Aorta (tissue), 5 donors: ENCODE data around the gene INSL6. TPM values are rescaled to one million over a fixed set of nuclear protein-coding genes. Genes with fewer than 3 reads are reported as not detected.

ENCODE experiments used
- ATAC-seq: fragments of 200-7000 bp; cut with Tn5 transposase; one replicate; pipeline ENCODE4 v1.9.1; 2022; ENCODE audit warnings: moderate library complexity; ENCODE audit not compliant: low FRiP score
- DNase-seq, 2 donors: peaks; one replicate each; pipeline ENCODE4 v3.0.0-alpha.2; 2020
- H3K27ac ChIP-seq, 2 donors: one replicate each; pipeline ENCODE4 v1.5.1; 2013; ENCODE audit warnings: low read length in 2 of 2, mild to moderate bottlenecking in 2 of 2, moderate library complexity in 2 of 2, control low read depth in 1 of 2, inconsistent platforms in 1 of 2, low read depth in 1 of 2
- H3K27me3 ChIP-seq, 2 donors: one replicate each; pipeline ENCODE4 v1.6.1; 2013; ENCODE audit warnings: control low read depth in 1 of 2, low read length in 1 of 2, mild to moderate bottlenecking in 1 of 2, moderate library complexity in 1 of 2; ENCODE audit not compliant: insufficient read depth in 2 of 2, control insufficient read depth in 1 of 2
- H3K36me3 ChIP-seq, 2 donors: one replicate each; pipeline ENCODE4 v1.6.1; 2013; ENCODE audit warnings: control low read depth in 1 of 2, low read length in 1 of 2, mild to moderate bottlenecking in 1 of 2; ENCODE audit not compliant: insufficient read depth in 2 of 2, control insufficient read depth in 1 of 2
- H3K4me1 ChIP-seq, 2 donors: one replicate each; pipeline ENCODE4 v1.6.1; 2013; ENCODE audit warnings: low read length in 2 of 2, control low read depth in 1 of 2, mild to moderate bottlenecking in 1 of 2, moderate library complexity in 1 of 2; ENCODE audit not compliant: insufficient read depth in 2 of 2, control insufficient read depth in 1 of 2
- H3K4me3 ChIP-seq, 2 donors: one replicate each; pipeline ENCODE4 v1.5.1; 2013; ENCODE audit warnings: low read length in 2 of 2, control low read depth in 1 of 2, mild to moderate bottlenecking in 1 of 2
- H3K9me3 ChIP-seq: one replicate; pipeline ENCODE4 v1.6.1; 2013; ENCODE audit warnings: mild to moderate bottlenecking, low read length; ENCODE audit not compliant: control insufficient read depth
- WGBS, 2 donors: extraction: QIAGEN DNeasy Blood & Tissue Kit; methylation state at CpG; one replicate each; pipeline ENCODE4 v1.1.7; 2013; 5-methylcytosine and 5-hydroxymethylcytosine counted together
- intact Hi-C, 2 donors: fragments of 100-400 bp; cut with DNase I; formaldehyde crosslinking; loops; one replicate each; pipeline versions ENCODE4 v1.14.2 to v1.15.0; 2022
- long read RNA-seq, 2 donors: library from polyadenylated mRNA; unstranded; transcript quantifications; one replicate each; pipeline ENCODE4 v2.0.0, GENCODE V29; 2020 to 2021
- polyA plus RNA-seq, 2 donors: library from polyadenylated mRNA; stranded (reverse); fragments of 200-250 nt; gene quantifications; one replicate each; pipeline ENCODE4 v1.2.3, GENCODE V29; 2013
- total RNA-seq, 2 donors: library from RNA; stranded (reverse); fragmentation: NEBNext Ultra II Directional; extraction: Animal tissue kit (Norgen Biotek cat#: 25700); gene quantifications; one replicate each; pipeline ENCODE4 v1.2.1, GENCODE V29; 2021
- donor health status: healthy with polysubstance abuse.
- donor health status: Bipolar disorder and iron deficiency.
- donor health status: DM: no; HTN: no; CAD: no.
- donor health status: DM: no; HTN: no; CAD: no.
- donor health status: DM: yes; HTN: yes; CAD: no.

INSL6 gene, protein sequence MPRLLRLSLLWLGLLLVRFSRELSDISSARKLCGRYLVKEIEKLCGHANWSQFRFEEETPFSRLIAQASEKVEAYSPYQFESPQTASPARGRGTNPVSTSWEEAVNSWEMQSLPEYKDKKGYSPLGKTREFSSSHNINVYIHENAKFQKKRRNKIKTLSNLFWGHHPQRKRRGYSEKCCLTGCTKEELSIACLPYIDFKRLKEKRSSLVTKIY
- not detected for total RNA-seq
- not detected for polyA plus RNA-seq
- long read RNA-seq, donor 1, partial matches to known transcripts = 0 of 7 reads
- long read RNA-seq, donor 1, other reads (novel, unspliced or antisense) = 7 of 7 reads
- long read RNA-seq, donor 2, partial matches to known transcripts = 0 of 8 reads
- long read RNA-seq, donor 2, other reads (novel, unspliced or antisense) = 8 of 8 reads

DNA sequence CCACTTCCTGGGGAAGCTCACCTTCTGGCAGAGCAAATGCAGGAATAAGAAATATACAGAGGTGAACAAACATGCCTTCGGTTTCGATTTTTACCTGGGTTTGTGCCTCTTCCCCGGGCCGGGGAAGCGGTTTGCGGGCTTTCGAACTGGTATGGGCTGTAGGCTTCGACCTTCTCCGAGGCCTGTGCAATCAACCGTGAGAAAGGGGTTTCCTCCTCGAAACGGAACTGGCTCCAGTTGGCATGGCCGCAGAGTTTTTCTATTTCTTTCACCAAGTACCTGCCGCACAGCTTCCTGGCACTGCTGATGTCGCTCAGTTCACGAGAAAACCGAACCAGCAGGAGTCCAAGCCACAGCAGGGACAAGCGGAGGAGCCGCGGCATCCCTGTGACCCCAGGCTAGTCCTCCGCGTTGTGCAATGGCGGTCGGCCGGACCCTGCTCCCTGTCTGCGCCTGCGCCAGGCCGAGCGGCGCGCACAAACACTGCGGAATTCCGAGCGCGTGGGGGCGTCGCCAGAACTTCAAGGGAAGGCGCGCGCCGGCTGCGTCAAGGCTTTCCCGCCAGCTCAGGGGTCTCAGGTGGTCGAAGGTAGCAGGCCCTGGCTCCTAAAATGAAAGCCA is at the start of gene INSL6:
TSS of gene INSL6 (minus strand) at position 420 of the 621 bp plus-strand sequence. CDS start at position 383, 37 bp downstream.
- DNase-seq (peak in 1 of 2 donors; percentile 70), ATAC-seq (no peak)
- no peaks in the 10 kb centered on the region for H3K27me3 ChIP-seq
- WGBS, 2 donors = 84 to 93% methylated on average over 44 of the region's 44 CpGs
- no peaks in the 10 kb centered on the region for H3K4me1 ChIP-seq
- no peaks in the 10 kb centered on the region for H3K9me3 ChIP-seq
- intact Hi-C loops = loop anchor here (5.0 to 10.0 kb wide), 3 partner anchors 242 to 419 kb away; no protein-coding TSS in a partner anchor
- H3K27ac ChIP-seq = no peak within 1 kb of the TSS
- no peak within 1 kb of the TSS for H3K4me3 ChIP-seq
- no peaks in the 10 kb centered on the region for H3K36me3 ChIP-seq

DNA sequence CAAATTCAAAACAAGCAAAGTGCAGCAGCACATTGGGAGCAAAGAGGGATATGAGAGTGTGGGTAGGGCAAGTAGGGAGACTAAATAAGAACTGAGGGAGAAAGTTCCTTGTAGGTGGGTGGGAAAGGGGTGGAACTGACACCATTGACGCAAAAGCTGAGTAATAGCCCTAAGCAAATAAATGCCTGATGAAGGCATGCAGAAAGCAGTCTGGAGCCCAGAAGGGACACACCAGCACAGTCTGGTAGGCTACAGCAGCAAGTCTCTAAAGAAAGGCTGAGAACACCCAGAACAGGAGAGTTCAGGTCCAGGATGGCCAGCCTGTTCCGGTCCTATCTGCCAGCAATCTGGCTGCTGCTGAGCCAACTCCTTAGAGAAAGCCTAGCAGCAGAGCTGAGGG is 45.8 kb upstream of the INSL6 start, which contains the start of gene INSL4:
TSS of gene INSL4 (plus strand) at position 208 of the 400 bp plus-strand sequence. CDS start at position 313, 105 bp downstream.
- H3K36me3 ChIP-seq = no peaks in the 10 kb centered on the region
- peaks cover 3% of the 10 kb centered on the region for H3K9me3 ChIP-seq
- ATAC-seq (no peak), DNase-seq (no peak)
- H3K27me3 ChIP-seq = no peaks in the 10 kb centered on the region
- intact Hi-C loops = no loop called here
- no peaks in the 10 kb centered on the region for H3K4me1 ChIP-seq
- no peak within 1 kb of the TSS for H3K27ac ChIP-seq
- H3K4me3 ChIP-seq = no peak within 1 kb of the TSS
- 55 to 75% methylated on average over 2 of the region's 2 CpGs for WGBS, 2 donors

DNA sequence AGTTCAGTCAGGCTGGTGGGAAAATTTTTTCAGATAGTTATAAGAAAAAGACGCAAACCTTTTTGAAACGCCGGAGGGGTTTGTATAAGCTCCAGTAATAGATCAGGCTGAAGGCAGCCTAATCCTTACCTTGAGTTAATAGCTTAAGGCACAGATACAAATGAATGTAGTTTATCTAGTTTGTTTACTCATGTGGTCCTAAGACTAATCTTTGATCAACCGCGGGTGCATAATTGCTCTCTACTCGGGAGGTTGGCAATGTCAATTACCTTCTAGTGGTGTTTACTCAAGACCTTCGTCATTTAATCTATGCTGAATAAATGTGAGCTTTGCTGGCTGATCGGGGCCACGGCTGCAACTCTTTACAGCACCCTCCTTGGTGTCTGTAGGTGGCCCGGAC is 45.1 kb upstream of the INSL6 start:
- intact Hi-C loops = no loop called here
- H3K27me3 ChIP-seq = no peaks in the 10 kb centered on the region
- 83 to 86% methylated on average over 10 of the region's 10 CpGs for WGBS, 2 donors
- no peaks in the 10 kb centered on the region for H3K36me3 ChIP-seq
- H3K27ac ChIP-seq = no peak overlapping the region
- H3K4me3 ChIP-seq = no peak overlapping the region
- DNase-seq = no peak
- H3K4me1 ChIP-seq = no peaks in the 10 kb centered on the region
- no peak for ATAC-seq
- H3K9me3 ChIP-seq = peaks cover 3% of the 10 kb centered on the region

DNA sequence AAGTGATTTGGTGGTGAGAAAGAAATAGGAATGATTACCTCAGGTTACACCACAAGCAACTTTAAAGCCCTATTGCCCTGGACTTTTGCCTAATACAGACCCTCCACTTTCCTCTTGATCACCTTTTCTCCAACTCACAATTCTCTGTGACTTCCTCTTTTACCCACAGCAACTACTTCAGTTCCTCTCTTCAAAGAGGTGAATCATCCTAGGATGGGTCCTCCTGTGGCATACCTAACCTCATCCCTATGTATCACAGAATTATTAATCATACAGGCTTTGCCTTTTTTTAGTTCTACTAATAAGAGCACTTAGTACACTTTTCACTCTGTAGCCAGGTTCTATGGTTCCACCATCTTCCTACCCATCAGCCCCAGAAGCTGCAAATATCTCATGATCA is 19.6 kb upstream of the INSL6 start:
- intact Hi-C loops = no loop called here
- Histone ChIP-seq H3K27me3 (peaks cover 1 to 3% of the 10 kb centered on the region in 2 donors), H3K4me1 (no peaks in the 10 kb centered on the region), H3K9me3 (peaks cover 4% of the 10 kb centered on the region), H3K4me3 (no peak overlapping the region), H3K27ac (no peak overlapping the region), H3K36me3 (no peaks in the 10 kb centered on the region)
- no peak for ATAC-seq
- no peak for DNase-seq

DNA sequence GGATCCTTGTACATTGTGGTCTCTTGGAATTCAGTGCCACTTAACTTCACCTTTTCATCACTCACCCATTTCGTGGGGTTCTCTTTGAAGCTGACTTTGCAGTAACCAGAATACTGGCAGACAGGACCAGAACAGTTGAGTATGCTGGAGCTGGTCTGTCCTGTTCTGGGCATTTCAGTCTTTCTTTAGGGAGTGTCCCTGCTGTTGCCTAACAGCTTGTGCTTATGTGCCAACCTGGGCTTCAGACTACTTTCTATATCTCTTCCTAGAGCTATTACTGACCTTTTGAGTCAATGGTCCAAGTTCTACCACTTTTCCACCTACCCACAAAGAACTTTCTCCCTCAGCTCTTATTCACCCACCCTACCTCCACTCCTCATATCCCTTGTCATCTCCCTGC is 10.0 kb upstream of the INSL6 start:
- DNase-seq (no peak), ATAC-seq (no peak)
- Histone ChIP-seq H3K9me3 (peaks cover under 1% of the 10 kb centered on the region), H3K36me3 (no peaks in the 10 kb centered on the region), H3K4me3 (no peak overlapping the region), H3K27ac (no peak overlapping the region), H3K27me3 (no peaks in the 10 kb centered on the region), H3K4me1 (no peaks in the 10 kb centered on the region)
- intact Hi-C loops = no loop called here
- 75 to 81% methylated on average over 1 of the region's 1 CpG for WGBS, 2 donors

DNA sequence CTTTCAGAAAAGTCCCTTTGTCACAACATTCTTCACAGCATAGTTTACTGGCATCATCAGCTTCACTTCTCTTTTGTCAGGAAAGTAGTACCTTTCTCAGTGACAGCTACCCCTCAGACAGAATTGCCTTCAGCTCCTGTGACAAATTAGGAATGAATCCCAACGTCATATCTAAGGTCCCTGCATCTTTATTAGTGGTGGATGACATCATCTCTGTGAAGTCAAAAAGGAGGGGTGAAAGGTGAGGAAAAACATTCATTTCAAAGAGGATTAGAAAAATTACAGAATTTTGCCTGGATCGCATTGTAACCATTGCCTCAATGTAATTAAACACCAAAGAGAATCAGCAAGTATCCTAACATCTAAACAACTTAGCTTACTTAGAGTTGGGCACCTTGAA is 7.9 kb upstream of the INSL6 start:
- intact Hi-C loops = no loop called here
- whole genome bisulfite sequencing, 2 donors = 59 to 61% methylated on average over 2 of the region's 2 CpGs
- no peak for ATAC-seq
- no peaks in the 10 kb centered on the region for H3K9me3 ChIP-seq
- no peak overlapping the region for H3K27ac ChIP-seq
- no peaks in the 10 kb centered on the region for H3K27me3 ChIP-seq
- no peak for DNase-seq
- no peaks in the 10 kb centered on the region for H3K4me1 ChIP-seq
- no peaks in the 10 kb centered on the region for H3K36me3 ChIP-seq
- no peak overlapping the region for H3K4me3 ChIP-seq

DNA sequence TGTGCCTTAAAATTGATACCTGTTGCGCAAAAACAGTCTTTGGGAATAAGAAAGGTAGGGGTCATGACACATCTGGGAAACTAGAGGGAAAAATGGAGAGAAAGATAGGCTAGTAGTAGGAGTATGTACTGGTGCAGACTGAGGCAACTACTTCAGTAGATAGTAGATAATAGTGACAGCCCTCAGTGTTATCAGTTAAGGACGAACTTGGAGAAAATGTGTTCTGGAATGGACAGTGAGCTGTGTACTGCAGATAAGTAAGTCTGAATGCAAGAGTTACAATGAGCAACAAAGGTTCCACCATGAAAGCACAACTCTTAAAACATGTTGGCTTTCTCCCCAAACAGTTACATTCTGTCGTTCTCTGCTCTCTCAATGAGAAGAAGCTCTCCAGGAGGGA is 6.5 kb upstream of the INSL6 start:
- no peaks in the 10 kb centered on the region for H3K9me3 ChIP-seq
- no peak overlapping the region for H3K4me3 ChIP-seq
- intact Hi-C loops = no loop called here
- no peak overlapping the region for H3K27ac ChIP-seq
- DNase-seq (no peak), ATAC-seq (no peak)
- no peaks in the 10 kb centered on the region for H3K27me3 ChIP-seq
- no peaks in the 10 kb centered on the region for H3K36me3 ChIP-seq
- WGBS, 2 donors = 87 to 89% methylated on average over 3 of the region's 3 CpGs
- H3K4me1 ChIP-seq = no peaks in the 10 kb centered on the region

DNA sequence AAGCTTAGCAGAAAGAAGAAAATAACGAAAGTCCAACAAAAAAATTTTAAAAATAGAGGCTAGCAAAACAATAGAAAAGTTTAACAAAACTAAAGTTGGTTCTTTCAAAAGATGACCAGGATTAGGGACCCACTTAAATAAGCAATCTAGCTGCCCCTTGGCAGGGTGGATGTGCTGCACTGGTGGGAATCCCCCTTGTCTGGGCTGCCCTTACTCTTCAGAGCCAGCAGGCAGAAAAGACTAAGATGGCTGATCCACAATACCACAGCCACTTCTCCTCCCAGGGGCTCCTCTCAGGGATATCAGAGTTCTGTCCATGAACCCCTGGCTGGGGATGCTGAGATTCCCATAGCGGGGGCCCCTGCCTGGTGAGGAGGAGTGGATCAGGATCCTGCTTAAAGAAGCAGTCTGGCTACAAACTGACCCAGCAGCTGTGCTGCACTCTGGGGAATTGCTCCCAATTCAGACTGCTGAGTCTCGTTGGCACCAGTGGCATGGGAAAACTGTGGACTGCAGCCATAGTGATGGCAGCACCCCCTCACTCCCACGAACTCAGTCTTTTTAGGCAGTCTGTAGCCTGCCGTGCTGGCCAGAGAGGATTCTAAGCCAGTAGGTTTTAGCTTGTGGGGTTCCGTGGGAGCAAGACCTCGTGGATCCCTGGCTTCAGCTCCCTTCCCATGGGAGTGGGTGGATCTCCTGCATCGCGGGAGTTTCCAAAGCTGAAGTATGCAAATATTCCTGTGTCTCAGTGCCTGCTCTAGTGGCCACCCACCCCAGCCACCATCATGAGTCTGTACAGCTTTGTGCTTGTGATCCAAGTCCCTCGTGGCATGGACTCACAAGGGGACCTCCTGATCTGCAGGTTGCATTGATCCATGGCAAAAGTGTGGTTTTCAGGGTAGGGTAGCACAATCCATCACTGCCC is 2.9 kb upstream of the INSL6 start:
- H3K27ac ChIP-seq = no peak overlapping the region
- ATAC-seq = no peak
- no peak overlapping the region for H3K4me3 ChIP-seq
- no peaks in the 10 kb centered on the region for H3K9me3 ChIP-seq
- intact Hi-C loops = loop anchor here (5.0 to 10.0 kb wide), 3 partner anchors 239 to 416 kb away; no protein-coding TSS in a partner anchor
- no peaks in the 10 kb centered on the region for H3K27me3 ChIP-seq
- peak; percentile 45 to 74 for DNase-seq
- H3K36me3 ChIP-seq = no peaks in the 10 kb centered on the region
- H3K4me1 ChIP-seq = no peaks in the 10 kb centered on the region
- WGBS, 2 donors = 16 to 24% methylated on average over 10 of the region's 10 CpGs
